DMS79 (cell line): ENCODE measurements around the gene CLDN11.

Experiments used
- DNase-seq: peaks from one replicate; lab custom pipeline; 2025; lab: John Stamatoyannopoulos, UW

The CLDN11 gene

GRCh38 chr3:170470063-170471016 lies 51.7 kb downstream of the CLDN11 start:
- no peak for DNase-seq

- DNase-seq, result no peak
Observed at GRCh38 chr3:170471149-170471548, 52.5 kb downstream of the CLDN11 start.

- DNase-seq, result no peak
Observed at GRCh38 chr3:170473358-170473757, 54.7 kb downstream of the CLDN11 start.

GRCh38 chr3:170475092-170475685 lies 56.5 kb downstream of the CLDN11 start:
- DNase-seq, result no peak

GRCh38 chr3:170476291-170476690 lies 57.6 kb downstream of the CLDN11 start:
- DNase-seq, result no peak

GRCh38 chr3:170477395-170477794 lies 58.7 kb downstream of the CLDN11 start:
- no peak for DNase-seq

- no peak for DNase-seq
Observed at GRCh38 chr3:170480111-170480510, 61.4 kb downstream of the CLDN11 start.

GRCh38 chr3:170482199-170482598 lies 63.5 kb downstream of the CLDN11 start:
- no peak for DNase-seq

GRCh38 chr3:170483485-170484262 lies 65.0 kb downstream of the CLDN11 start:
- no peak for DNase-seq
